Measurements from ENCODE around the gene PPP1R10. TPM values are rescaled to one million over a fixed set of nuclear protein-coding genes. Genes with fewer than 3 reads are reported as not detected.

PPP1R10 gene
- total RNA-seq, 1 experiment from 2014 or later = 69.5 TPM

DNA sequence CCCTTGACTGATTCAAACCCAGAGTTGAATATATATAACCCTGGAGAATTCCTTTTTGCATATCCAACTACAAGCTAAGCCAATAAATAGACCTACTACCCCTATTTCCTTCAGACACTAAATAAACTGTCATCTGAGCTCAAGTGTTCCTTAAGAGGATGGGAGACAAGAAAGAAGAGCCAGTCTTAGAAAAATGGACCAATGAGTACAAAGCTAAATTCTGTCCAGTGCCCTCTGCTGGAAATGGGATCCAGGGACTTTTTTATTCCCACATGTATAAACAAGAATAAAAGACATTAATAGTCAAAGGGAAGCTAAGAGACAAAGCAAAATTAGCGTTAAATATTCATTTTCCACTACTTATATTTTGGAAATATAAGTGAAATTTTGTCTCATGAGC lies 4.8 kb downstream of the PPP1R10 start:
- Histone ChIP-seq H2AFZ (no peak overlapping the region), H3K4me2 (peak overlapping the region; percentile 98), H3K27ac (0 out of 2 replicates have a peak overlapping the region, but pooled peaks have one; percentile 86), H3K4me1 (replicated peaks; ENCODE audit: insufficient read depth) (peaks cover 26% of the 10 kb centered on the region), H3K4me3 (no peak overlapping the region), H3K9me2 (ENCODE audit: insufficient read depth) (no peaks in the 10 kb centered on the region), H3K9me3 (ENCODE audit: insufficient read depth, low read depth) (no peaks in the 10 kb centered on the region), H3K36me3 (ENCODE audit: low read depth) (peaks cover 31% of the 10 kb centered on the region), H4K20me1 (ENCODE audit: insufficient read depth) (peaks cover 26% of the 10 kb centered on the region; the same call in 1 of the 2 replicates), H3K79me2 (ENCODE audit: low read depth) (peaks cover 28% of the 10 kb centered on the region), H3F3A (ENCODE audit: insufficient read depth, low read depth) (peaks cover 67% of the 10 kb centered on the region), H3K27me3 (ENCODE audit: insufficient read depth, low read depth) (no peaks in the 10 kb centered on the region)
- ChIA-PET POLR2A (ENCODE audit: unreplicated experiment) (interaction anchor here (0.7 to 1.1 kb wide), 6 partner anchors 12 to 277 kb away, joined by 3 to 6 read pairs (median 4); no protein-coding TSS in a partner anchor), CTCF (interaction anchor here (0.6 to 3.6 kb wide), 4 partner anchors 38 to 130 kb away, joined by 3 to 8 read pairs (median 4); no protein-coding TSS in a partner anchor)
- no peak for DNase-seq
- no TSS peak for BruUV-seq (replicated peaks)
- intact Hi-C loops (cut with micrococcal nuclease; ENCODE audit: unreplicated experiment) = no loop called here
- TF ChIP-seq, protein P1, sequence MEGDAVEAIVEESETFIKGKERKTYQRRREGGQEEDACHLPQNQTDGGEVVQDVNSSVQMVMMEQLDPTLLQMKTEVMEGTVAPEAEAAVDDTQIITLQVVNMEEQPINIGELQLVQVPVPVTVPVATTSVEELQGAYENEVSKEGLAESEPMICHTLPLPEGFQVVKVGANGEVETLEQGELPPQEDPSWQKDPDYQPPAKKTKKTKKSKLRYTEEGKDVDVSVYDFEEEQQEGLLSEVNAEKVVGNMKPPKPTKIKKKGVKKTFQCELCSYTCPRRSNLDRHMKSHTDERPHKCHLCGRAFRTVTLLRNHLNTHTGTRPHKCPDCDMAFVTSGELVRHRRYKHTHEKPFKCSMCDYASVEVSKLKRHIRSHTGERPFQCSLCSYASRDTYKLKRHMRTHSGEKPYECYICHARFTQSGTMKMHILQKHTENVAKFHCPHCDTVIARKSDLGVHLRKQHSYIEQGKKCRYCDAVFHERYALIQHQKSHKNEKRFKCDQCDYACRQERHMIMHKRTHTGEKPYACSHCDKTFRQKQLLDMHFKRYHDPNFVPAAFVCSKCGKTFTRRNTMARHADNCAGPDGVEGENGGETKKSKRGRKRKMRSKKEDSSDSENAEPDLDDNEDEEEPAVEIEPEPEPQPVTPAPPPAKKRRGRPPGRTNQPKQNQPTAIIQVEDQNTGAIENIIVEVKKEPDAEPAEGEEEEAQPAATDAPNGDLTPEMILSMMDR (conservative IDR thresholded peaks at IDR 0.05) = no peak; the same call in 1 of the 2 replicates
- no peak for TF ChIP-seq EZH2 (IDR thresholded peaks at IDR 0.05; ENCODE audit: low read depth)

DNA sequence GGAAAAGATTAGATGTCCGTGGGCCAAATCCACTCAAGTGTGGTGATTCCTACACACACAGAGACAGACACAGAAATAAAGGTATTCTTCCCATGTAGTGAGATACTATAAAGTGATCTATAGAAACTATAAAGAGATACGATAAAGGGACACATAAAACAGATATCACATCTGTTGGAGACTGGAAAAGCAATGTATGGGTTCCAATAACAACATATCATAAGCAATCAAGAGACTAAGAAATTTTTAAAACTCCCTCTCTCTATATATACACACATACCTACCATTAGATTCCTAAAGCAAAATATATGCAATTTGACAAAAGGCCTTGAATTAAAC lies 5.2 kb downstream of the PPP1R10 start:
- TF ChIP-seq, protein P1 (conservative IDR thresholded peaks at IDR 0.05) = no peak
- no peak for TF ChIP-seq EZH2 (IDR thresholded peaks at IDR 0.05; ENCODE audit: low read depth)
- H3K79me2 ChIP-seq (ENCODE audit: low read depth) = peaks cover 26% of the 10 kb centered on the region
- peaks cover 26% of the 10 kb centered on the region for H3K4me1 ChIP-seq (replicated peaks; ENCODE audit: insufficient read depth)
- H4K20me1 ChIP-seq (ENCODE audit: insufficient read depth) = peaks cover 26% of the 10 kb centered on the region; the same call in 1 of the 2 replicates
- no peaks in the 10 kb centered on the region for H3K9me3 ChIP-seq (ENCODE audit: insufficient read depth, low read depth)
- H2AFZ ChIP-seq = no peak overlapping the region
- POLR2A ChIA-PET (ENCODE audit: unreplicated experiment) = interaction anchor here (0.7 kb wide), 4 partner anchors 12 to 277 kb away, joined by 3 to 6 read pairs (median 4); no protein-coding TSS in a partner anchor
- CTCF ChIA-PET = interaction anchor here (0.8 to 0.9 kb wide), 2 partner anchors 74 to 130 kb away, joined by 3 to 4 read pairs; no protein-coding TSS in a partner anchor
- no peak overlapping the region for H3K27ac ChIP-seq
- DNase-seq = no peak
- no TSS peak for BruUV-seq (replicated peaks)
- H3K9me2 ChIP-seq (ENCODE audit: insufficient read depth) = no peaks in the 10 kb centered on the region
- peaks cover 69% of the 10 kb centered on the region for H3F3A ChIP-seq (ENCODE audit: insufficient read depth, low read depth)
- H3K4me3 ChIP-seq = no peak overlapping the region
- H3K36me3 ChIP-seq (ENCODE audit: low read depth) = peaks cover 32% of the 10 kb centered on the region
- H3K27me3 ChIP-seq (ENCODE audit: insufficient read depth, low read depth) = no peaks in the 10 kb centered on the region
- intact Hi-C loops (cut with micrococcal nuclease; ENCODE audit: unreplicated experiment) = no loop called here
- no peak overlapping the region for H3K4me2 ChIP-seq

DNA sequence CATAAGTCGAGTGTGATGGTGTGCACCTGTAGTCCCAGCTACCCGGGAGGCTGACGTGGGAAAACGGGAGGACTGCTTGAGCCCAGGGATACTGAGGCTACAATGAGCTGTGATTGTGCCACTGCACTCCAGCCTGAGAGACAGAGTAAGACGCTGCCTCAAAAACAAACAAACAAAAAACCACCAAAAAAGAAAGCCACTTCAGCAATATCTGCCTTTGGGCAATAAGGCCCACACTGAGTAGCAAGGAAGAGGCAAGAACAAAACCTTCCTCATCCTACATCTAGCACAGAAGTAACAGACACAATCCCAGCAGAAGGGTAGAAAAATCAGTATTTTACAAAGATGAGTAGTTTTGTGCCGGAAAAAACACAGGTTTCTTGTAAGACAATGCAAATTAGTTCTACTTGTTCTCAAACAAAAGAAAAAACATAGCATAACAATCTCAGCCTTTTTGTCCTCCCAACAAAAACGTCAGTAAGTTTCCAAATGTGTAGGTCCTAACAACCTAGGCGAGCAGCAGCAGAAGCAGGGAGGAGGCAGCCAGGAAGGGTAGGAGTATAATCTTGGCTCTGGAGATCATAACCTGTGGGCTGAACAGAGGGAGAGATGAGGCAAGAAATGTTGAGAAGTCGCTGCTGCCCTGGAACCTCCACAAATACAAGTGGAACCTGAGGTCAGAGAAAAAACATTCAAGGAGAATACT lies 5.7 kb downstream of the PPP1R10 start:
- no peak overlapping the region for H3K4me2 ChIP-seq
- DNase-seq = no peak
- BruUV-seq (replicated peaks) = no TSS peak
- peaks cover 26% of the 10 kb centered on the region for H3K4me1 ChIP-seq (replicated peaks; ENCODE audit: insufficient read depth)
- H3K4me3 ChIP-seq = no peak overlapping the region
- H2AFZ ChIP-seq = no peak overlapping the region
- H3K79me2 ChIP-seq (ENCODE audit: low read depth) = peaks cover 20% of the 10 kb centered on the region
- intact Hi-C loops (cut with micrococcal nuclease; ENCODE audit: unreplicated experiment) = no loop called here
- no peaks in the 10 kb centered on the region for H3K9me3 ChIP-seq (ENCODE audit: insufficient read depth, low read depth)
- H3K9me2 ChIP-seq (ENCODE audit: insufficient read depth) = no peaks in the 10 kb centered on the region
- no peaks in the 10 kb centered on the region for H3K27me3 ChIP-seq (ENCODE audit: insufficient read depth, low read depth)
- no peak overlapping the region for H3K27ac ChIP-seq
- peaks cover 32% of the 10 kb centered on the region for H3K36me3 ChIP-seq (ENCODE audit: low read depth)
- ChIA-PET CTCF (no interaction called here), POLR2A (ENCODE audit: unreplicated experiment) (interaction anchor here (0.5 to 0.7 kb wide), 2 partner anchors 20 to 368 kb away, joined by 3 to 6 read pairs; no protein-coding TSS in a partner anchor)
- TF ChIP-seq, protein P1 (conservative IDR thresholded peaks at IDR 0.05) = no peak
- TF ChIP-seq EZH2 (IDR thresholded peaks at IDR 0.05; ENCODE audit: low read depth) = no peak
- H4K20me1 ChIP-seq (ENCODE audit: insufficient read depth) = peaks cover 26% of the 10 kb centered on the region; the same call in 1 of the 2 replicates
- H3F3A ChIP-seq (ENCODE audit: insufficient read depth, low read depth) = peaks cover 68% of the 10 kb centered on the region

Data from PC-9 (cell line).